Liver (tissue), 9 donors: ENCODE results near the gene EBF3. TPM values are rescaled to one million over a fixed set of nuclear protein-coding genes. Genes with fewer than 3 reads are reported as not detected.

ENCODE experiments used
- DNase-seq: peaks from one replicate; pipeline ENCODE4 v3.0.0-alpha.2; 2017; ENCODE audit warnings: low spot score
- H3K27ac ChIP-seq, 2 donors: one replicate each; pipeline ENCODE4 v1.7.0; 2013; ENCODE audit warnings: inconsistent platforms in 2 of 2, low read length in 2 of 2, control low read depth in 1 of 2, low read depth in 1 of 2, mild to moderate bottlenecking in 1 of 2
- H3K27me3 ChIP-seq, 4 donors: one replicate each; pipeline versions ENCODE4 v1.6.1 to v1.7.0; 2013; ENCODE audit warnings: low read length in 3 of 4, inconsistent platforms in 1 of 4, mild to moderate bottlenecking in 1 of 4, moderate library complexity in 1 of 4; ENCODE audit not compliant: control insufficient read depth in 4 of 4, insufficient read depth in 4 of 4
- H3K36me3 ChIP-seq, 4 donors: one replicate each; pipeline versions ENCODE4 v1.6.1 to v1.7.0; 2013; ENCODE audit warnings: low read length in 3 of 4, mild to moderate bottlenecking in 3 of 4, low read depth in 1 of 4, moderate library complexity in 1 of 4; ENCODE audit not compliant: control insufficient read depth in 4 of 4, insufficient read depth in 3 of 4
- H3K4me1 ChIP-seq, 4 donors: one replicate each; pipeline versions ENCODE4 v1.6.1 to v1.7.0; 2013; ENCODE audit warnings: low read length in 3 of 4, mild to moderate bottlenecking in 3 of 4, moderate library complexity in 1 of 4; ENCODE audit not compliant: control insufficient read depth in 4 of 4, insufficient read depth in 4 of 4
- H3K4me3 ChIP-seq, 3 donors: one replicate each; pipeline versions ENCODE4 v1.6.1 to v1.7.0; 2013; ENCODE audit warnings: low read length in 3 of 3, control low read depth in 1 of 3, low read depth in 1 of 3, mild to moderate bottlenecking in 1 of 3
- H3K9ac ChIP-seq, 2 donors: one replicate each; pipeline ENCODE4 v1.7.0; 2013; ENCODE audit warnings: low read length in 2 of 2, mild to moderate bottlenecking in 2 of 2, moderate library complexity in 2 of 2, control low read depth in 1 of 2, low read depth in 1 of 2
- H3K9me3 ChIP-seq, 4 donors: one replicate each; pipeline versions ENCODE4 v1.6.1 to v1.7.0; 2013; ENCODE audit warnings: low read length in 3 of 4; ENCODE audit not compliant: control insufficient read depth in 4 of 4
- ATF3 ChIP-seq: IDR thresholded peaks from 2 replicates; pipeline ENCODE4 v1.6.1; 2016; ENCODE audit warnings: antibody characterized with exemption
- CTCF ChIP-seq: fragments of 150-350 bp; IDR thresholded peaks from 2 replicates; pipeline ENCODE4 v1.5.1; 2017; ENCODE audit warnings: improper control_type of control experiment, low read depth, low read length; ENCODE audit not compliant: missing input control
- FOXA1 ChIP-seq: IDR thresholded peaks from 2 replicates; pipeline ENCODE4 v1.6.1; 2016; ENCODE audit warnings: antibody characterized with exemption
- FOXA2 ChIP-seq: IDR thresholded peaks from 2 replicates; pipeline ENCODE4 v1.6.1; 2016; ENCODE audit warnings: antibody characterized with exemption
- GABPA ChIP-seq, 2 donors: IDR thresholded peaks in 1 of 2; conservative IDR thresholded peaks in 1 of 2; 2 replicates each; pipeline ENCODE4 v1.6.1; 2016; ENCODE audit warnings: antibody characterized with exemption in 2 of 2, mild to moderate bottlenecking in 1 of 2, moderate library complexity in 1 of 2
- HNF4A ChIP-seq, 2 donors: conservative IDR thresholded peaks; 2 replicates each; pipeline ENCODE4 v1.6.1; 2016; ENCODE audit warnings: antibody characterized with exemption in 2 of 2, mild to moderate bottlenecking in 2 of 2
- HNF4G ChIP-seq: IDR thresholded peaks from 2 replicates; pipeline ENCODE4 v1.6.1; 2016; ENCODE audit warnings: antibody characterized with exemption
- JUND ChIP-seq, 2 donors: IDR thresholded peaks; 2 replicates each; pipeline ENCODE4 v1.6.1; 2016; ENCODE audit warnings: antibody characterized with exemption in 2 of 2
- NR2F2 ChIP-seq: IDR thresholded peaks from 2 replicates; pipeline ENCODE4 v1.6.1; 2016; ENCODE audit warnings: antibody characterized with exemption
- RAD21 ChIP-seq, 2 donors: IDR thresholded peaks; 2 replicates each; pipeline ENCODE4 v1.6.1; 2016; ENCODE audit warnings: antibody characterized with exemption in 2 of 2, mild to moderate bottlenecking in 2 of 2
- REST ChIP-seq: IDR thresholded peaks from 2 replicates; pipeline ENCODE4 v1.6.1; 2016; ENCODE audit warnings: antibody characterized with exemption, mild to moderate bottlenecking
- SP1 ChIP-seq: IDR thresholded peaks from 2 replicates; pipeline ENCODE4 v1.6.1; 2018; ENCODE audit warnings: antibody characterized with exemption, mild to moderate bottlenecking
- TAF1 ChIP-seq: conservative IDR thresholded peaks from 2 replicates; pipeline ENCODE4 v1.6.1; 2016; ENCODE audit warnings: antibody characterized with exemption, mild to moderate bottlenecking
- YY1 ChIP-seq: IDR thresholded peaks from 2 replicates; pipeline ENCODE4 v1.6.1; 2016; ENCODE audit warnings: antibody characterized with exemption, mild to moderate bottlenecking
- ZBTB33 ChIP-seq: IDR thresholded peaks from 2 replicates; pipeline ENCODE4 v1.6.1; 2016; ENCODE audit warnings: antibody characterized with exemption
- WGBS: extraction: QIAGEN DNeasy Blood & Tissue Kit; methylation state at CpG from one replicate; pipeline ENCODE4 v1.1.7; 2013; 5-methylcytosine and 5-hydroxymethylcytosine counted together
- polyA plus RNA-seq, 2 donors: library from polyadenylated mRNA; stranded (reverse) in 1 of 2; unstranded in 1 of 2; fragments of 200-250 nt in 1 of 2; fragments of >200 nt in 1 of 2; fragmentation: Nextera tagmentation in 1 of 2; extraction: Ambion mirVana in 1 of 2; gene quantifications; one replicate each; pipeline versions ENCODE4 v1.2.1 to v1.2.3, GENCODE V29; 2013 to 2015
- total RNA-seq, 2 donors: library from RNA; depleted of rRNA; stranded (reverse); fragments of >200 nt; gene quantifications; one replicate each; pipeline ENCODE4 v1.2.3, GENCODE V29; 2014
- donor health status: healthy.
- donor health status: healthy.
- donor health status: healthy.
- donor health status: healthy.
- donor health status: healthy.

EBF3 gene
- total and polyA plus RNA-seq, 4 donors: 0.02 to 0.08 TPM; not detected in 2

- DNase-seq: no peak
- no peaks in the 10 kb centered on the region for H3K36me3 ChIP-seq
- peaks cover 0 to 6% (median 0%) of the 10 kb centered on the region in 4 donors for H3K27me3 ChIP-seq
- WGBS: 94% methylated on average over 9 of the region's 9 CpGs
- no peak overlapping the region for H3K4me3 ChIP-seq
- H3K9me3 ChIP-seq: no peaks in the 10 kb centered on the region
- H3K4me1 ChIP-seq: no peaks in the 10 kb centered on the region
- TF ChIP-seq FOXA2 (no peak), FOXA1 (no peak), NR2F2 (no peak), REST (no peak), GABPA (IDR thresholded peaks at IDR 0.05 in 1 of 2, conservative IDR thresholded peaks at IDR 0.05 in 1 of 2) (no peak), TAF1 (no peak), SP1 (no peak), HNF4G (no peak), ATF3 (no peak), HNF4A (conservative IDR thresholded peaks at IDR 0.05) (no peak), RAD21 (IDR thresholded peaks at IDR 0.05) (no peak), CTCF (no peak)
- no peak overlapping the region for H3K27ac ChIP-seq
- H3K9ac ChIP-seq: no peak overlapping the region
These were observed 45.7 kb downstream of the EBF3 start for GRCh38 chr10:129918401-129918800.

GRCh38 chr10:129917936-129918335 is 46.1 kb downstream of the EBF3 start:
- WGBS: 97% methylated on average over 3 of the region's 3 CpGs
- TF ChIP-seq FOXA2 (no peak), YY1 (no peak), REST (no peak), TAF1 (no peak), JUND (IDR thresholded peaks at IDR 0.05) (no peak), SP1 (no peak), HNF4G (no peak), HNF4A (conservative IDR thresholded peaks at IDR 0.05) (no peak), RAD21 (IDR thresholded peaks at IDR 0.05) (no peak), ZBTB33 (no peak), FOXA1 (no peak), CTCF (no peak), ATF3 (no peak), NR2F2 (no peak)
- Histone ChIP-seq H3K4me1 (no peaks in the 10 kb centered on the region), H3K36me3 (no peaks in the 10 kb centered on the region), H3K9me3 (no peaks in the 10 kb centered on the region), H3K27ac (no peak overlapping the region), H3K27me3 (peaks cover 0 to 6% (median 0%) of the 10 kb centered on the region in 4 donors), H3K9ac (no peak overlapping the region), H3K4me3 (no peak overlapping the region)
- DNase-seq: no peak
